Liver (tissue), 3 donors: Measurements from ENCODE around the gene ZNRF2.

Experiments
- FOXA2 ChIP-seq: IDR thresholded peaks from 2 replicates; pipeline ENCODE4 v1.6.1; 2016; ENCODE audit warnings: antibody characterized with exemption
- JUND ChIP-seq, 2 donors: IDR thresholded peaks; 2 replicates each; pipeline ENCODE4 v1.6.1; 2016; ENCODE audit warnings: antibody characterized with exemption in 2 of 2
- NR2F2 ChIP-seq: IDR thresholded peaks from 2 replicates; pipeline ENCODE4 v1.6.1; 2016; ENCODE audit warnings: antibody characterized with exemption
- SP1 ChIP-seq: IDR thresholded peaks from 2 replicates; pipeline ENCODE4 v1.6.1; 2018; ENCODE audit warnings: antibody characterized with exemption, mild to moderate bottlenecking
- TAF1 ChIP-seq: conservative IDR thresholded peaks from 2 replicates; pipeline ENCODE4 v1.6.1; 2016; ENCODE audit warnings: antibody characterized with exemption, mild to moderate bottlenecking
- YY1 ChIP-seq: IDR thresholded peaks from 2 replicates; pipeline ENCODE4 v1.6.1; 2016; ENCODE audit warnings: antibody characterized with exemption, mild to moderate bottlenecking
- TF ChIP-seq, protein P1 (sequence below): fragments of 150-350 bp; IDR thresholded peaks from 2 replicates; pipeline ENCODE4 v1.5.1; 2017; ENCODE audit warnings: improper control_type of control experiment, low read depth, low read length; ENCODE audit not compliant: missing input control
- TF ChIP-seq, protein P2 (sequence below): IDR thresholded peaks from 2 replicates; pipeline ENCODE4 v1.6.1; 2016; ENCODE audit warnings: antibody characterized with exemption
- TF ChIP-seq, protein P3 (sequence below): IDR thresholded peaks from 2 replicates; pipeline ENCODE4 v1.6.1; 2016; ENCODE audit warnings: antibody characterized with exemption
- TF ChIP-seq, protein P4 (sequence below): IDR thresholded peaks from 2 replicates; pipeline ENCODE4 v1.6.1; 2016; ENCODE audit warnings: antibody characterized with exemption, mild to moderate bottlenecking
- donor health status: healthy.
- donor health status: healthy.

DNA sequence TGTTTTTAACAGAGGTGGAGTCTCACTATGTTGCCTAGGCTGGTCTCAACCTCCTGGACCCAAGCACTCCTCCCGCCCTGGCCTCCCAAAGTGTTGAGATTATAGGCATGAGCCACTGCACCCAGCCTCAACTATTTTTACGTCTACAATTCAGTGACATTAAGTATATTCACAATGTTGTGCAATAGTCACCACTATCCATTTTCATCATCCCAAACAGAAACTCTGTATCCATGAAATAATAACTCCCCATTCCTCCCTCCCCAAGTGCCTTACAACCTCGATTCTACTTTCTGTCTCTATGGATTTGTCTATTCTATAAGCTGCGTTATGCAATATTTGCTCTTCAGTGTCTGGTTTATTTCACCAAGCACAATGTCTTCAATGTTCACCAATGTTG lies 20.3 kb upstream of the ZNRF2 start:
- TF ChIP-seq, protein P1, sequence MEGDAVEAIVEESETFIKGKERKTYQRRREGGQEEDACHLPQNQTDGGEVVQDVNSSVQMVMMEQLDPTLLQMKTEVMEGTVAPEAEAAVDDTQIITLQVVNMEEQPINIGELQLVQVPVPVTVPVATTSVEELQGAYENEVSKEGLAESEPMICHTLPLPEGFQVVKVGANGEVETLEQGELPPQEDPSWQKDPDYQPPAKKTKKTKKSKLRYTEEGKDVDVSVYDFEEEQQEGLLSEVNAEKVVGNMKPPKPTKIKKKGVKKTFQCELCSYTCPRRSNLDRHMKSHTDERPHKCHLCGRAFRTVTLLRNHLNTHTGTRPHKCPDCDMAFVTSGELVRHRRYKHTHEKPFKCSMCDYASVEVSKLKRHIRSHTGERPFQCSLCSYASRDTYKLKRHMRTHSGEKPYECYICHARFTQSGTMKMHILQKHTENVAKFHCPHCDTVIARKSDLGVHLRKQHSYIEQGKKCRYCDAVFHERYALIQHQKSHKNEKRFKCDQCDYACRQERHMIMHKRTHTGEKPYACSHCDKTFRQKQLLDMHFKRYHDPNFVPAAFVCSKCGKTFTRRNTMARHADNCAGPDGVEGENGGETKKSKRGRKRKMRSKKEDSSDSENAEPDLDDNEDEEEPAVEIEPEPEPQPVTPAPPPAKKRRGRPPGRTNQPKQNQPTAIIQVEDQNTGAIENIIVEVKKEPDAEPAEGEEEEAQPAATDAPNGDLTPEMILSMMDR, result no peak
- TF ChIP-seq, protein P2, sequence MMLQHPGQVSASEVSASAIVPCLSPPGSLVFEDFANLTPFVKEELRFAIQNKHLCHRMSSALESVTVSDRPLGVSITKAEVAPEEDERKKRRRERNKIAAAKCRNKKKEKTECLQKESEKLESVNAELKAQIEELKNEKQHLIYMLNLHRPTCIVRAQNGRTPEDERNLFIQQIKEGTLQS, result no peak
- TF ChIP-seq YY1, result no peak
- TF ChIP-seq, protein P3, sequence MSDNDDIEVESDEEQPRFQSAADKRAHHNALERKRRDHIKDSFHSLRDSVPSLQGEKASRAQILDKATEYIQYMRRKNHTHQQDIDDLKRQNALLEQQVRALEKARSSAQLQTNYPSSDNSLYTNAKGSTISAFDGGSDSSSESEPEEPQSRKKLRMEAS, result no peak
- no peak for TF ChIP-seq FOXA2
- TF ChIP-seq, protein P4, sequence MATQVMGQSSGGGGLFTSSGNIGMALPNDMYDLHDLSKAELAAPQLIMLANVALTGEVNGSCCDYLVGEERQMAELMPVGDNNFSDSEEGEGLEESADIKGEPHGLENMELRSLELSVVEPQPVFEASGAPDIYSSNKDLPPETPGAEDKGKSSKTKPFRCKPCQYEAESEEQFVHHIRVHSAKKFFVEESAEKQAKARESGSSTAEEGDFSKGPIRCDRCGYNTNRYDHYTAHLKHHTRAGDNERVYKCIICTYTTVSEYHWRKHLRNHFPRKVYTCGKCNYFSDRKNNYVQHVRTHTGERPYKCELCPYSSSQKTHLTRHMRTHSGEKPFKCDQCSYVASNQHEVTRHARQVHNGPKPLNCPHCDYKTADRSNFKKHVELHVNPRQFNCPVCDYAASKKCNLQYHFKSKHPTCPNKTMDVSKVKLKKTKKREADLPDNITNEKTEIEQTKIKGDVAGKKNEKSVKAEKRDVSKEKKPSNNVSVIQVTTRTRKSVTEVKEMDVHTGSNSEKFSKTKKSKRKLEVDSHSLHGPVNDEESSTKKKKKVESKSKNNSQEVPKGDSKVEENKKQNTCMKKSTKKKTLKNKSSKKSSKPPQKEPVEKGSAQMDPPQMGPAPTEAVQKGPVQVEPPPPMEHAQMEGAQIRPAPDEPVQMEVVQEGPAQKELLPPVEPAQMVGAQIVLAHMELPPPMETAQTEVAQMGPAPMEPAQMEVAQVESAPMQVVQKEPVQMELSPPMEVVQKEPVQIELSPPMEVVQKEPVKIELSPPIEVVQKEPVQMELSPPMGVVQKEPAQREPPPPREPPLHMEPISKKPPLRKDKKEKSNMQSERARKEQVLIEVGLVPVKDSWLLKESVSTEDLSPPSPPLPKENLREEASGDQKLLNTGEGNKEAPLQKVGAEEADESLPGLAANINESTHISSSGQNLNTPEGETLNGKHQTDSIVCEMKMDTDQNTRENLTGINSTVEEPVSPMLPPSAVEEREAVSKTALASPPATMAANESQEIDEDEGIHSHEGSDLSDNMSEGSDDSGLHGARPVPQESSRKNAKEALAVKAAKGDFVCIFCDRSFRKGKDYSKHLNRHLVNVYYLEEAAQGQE, result no peak
- no peak for TF ChIP-seq TAF1
- TF ChIP-seq JUND (IDR thresholded peaks at IDR 0.05), result no peak
- TF ChIP-seq SP1, result no peak
- no peak for TF ChIP-seq NR2F2
